Stimulated activated CD8-positive, alpha-beta memory T cell treated with anti-CD3 and anti-CD28 coated beads, Interleukin-7, amount 100 ng/mL, for 4 hours (primary cell): ENCODE measurements around the gene KCTD5.

Experiments
- DNase-seq, 2 donors: peaks; one replicate each; pipeline ENCODE4 v3.0.0-alpha.2; 2020; ENCODE audit warnings: low read depth in 2 of 2

The KCTD5 gene

GRCh38 chr16:2697401-2697948, 15.2 kb downstream of the KCTD5 start:
- no peak for DNase-seq

- no peak for DNase-seq
These were observed 16.0 kb downstream of the KCTD5 start for GRCh38 chr16:2698103-2698870.

GRCh38 chr16:2698965-2699750, 16.8 kb downstream of the KCTD5 start:
- DNase-seq, result no peak

GRCh38 chr16:2699791-2700600, 17.7 kb downstream of the KCTD5 start:
- no peak for DNase-seq

GRCh38 chr16:2700786-2701185, 18.5 kb downstream of the KCTD5 start:
- no peak for DNase-seq

GRCh38 chr16:2701272-2701671, 18.9 kb downstream of the KCTD5 start:
- DNase-seq, result no peak

GRCh38 chr16:2701713-2702437, 19.6 kb downstream of the KCTD5 start:
- DNase-seq, result no peak

- DNase-seq, result no peak
These were observed 20.1 kb downstream of the KCTD5 start for GRCh38 chr16:2702438-2702825.

- no peak for DNase-seq
These were observed 20.8 kb downstream of the KCTD5 start for GRCh38 chr16:2702871-2703745.

GRCh38 chr16:2704166-2704982, 22.1 kb downstream of the KCTD5 start:
- no peak for DNase-seq

GRCh38 chr16:2704983-2705275, 22.6 kb downstream of the KCTD5 start:
- no peak for DNase-seq

- DNase-seq, result no peak
These were observed 23.0 kb downstream of the KCTD5 start for GRCh38 chr16:2705351-2705750.

- no peak for DNase-seq
These were observed 23.8 kb downstream of the KCTD5 start for GRCh38 chr16:2706085-2706484.

GRCh38 chr16:2706611-2707311, 24.4 kb downstream of the KCTD5 start:
- DNase-seq, result no peak

- DNase-seq, result no peak
These were observed 25.3 kb downstream of the KCTD5 start for GRCh38 chr16:2707368-2708289.

GRCh38 chr16:2708290-2708639, 25.9 kb downstream of the KCTD5 start:
- DNase-seq, result no peak

- DNase-seq, result no peak
These were observed 26.7 kb downstream of the KCTD5 start for GRCh38 chr16:2708955-2709587.

GRCh38 chr16:2709588-2709984, 27.3 kb downstream of the KCTD5 start:
- DNase-seq, result no peak
